Caco-2 (cell line): Measurements from ENCODE around the gene OLA1. TPM values are rescaled to one million over a fixed set of nuclear protein-coding genes. Genes with fewer than 3 reads are reported as not detected.

Source experiments
- BruUV-seq: library from RNA; stranded (reverse); fragments of 400-500 nt; replicated peaks from 2 replicates; lab custom pipeline; 2021; lab: Mats Ljungman, UMichigan
- CTCF ChIA-PET: fragments of 300-600 bp; sonication (Branson Sonifier 250); formaldehyde crosslinking; loops from one replicate; lab custom pipeline; 2022; ENCODE audit warnings: antibody characterized with exemption; lab: Charles Lee
- POLR2A ChIA-PET: fragments of 300-600 bp; sonication (Branson Sonifier 250); formaldehyde crosslinking; loops from one replicate; lab custom pipeline; 2022; ENCODE audit warnings: antibody characterized with exemption; lab: Charles Lee
- DNase-seq, 2 experiments: peaks; one replicate each; pipeline versions ENCODE4 v3.0.0 to v3.0.0-alpha.2; 2020 to 2022
- H3K27me3 ChIP-seq: replicated peaks from 2 replicates; pipeline ENCODE4 v1.6.0; 2011; ENCODE audit warnings: low read length; ENCODE audit not compliant: control insufficient read depth, insufficient read depth
- H3K36me3 ChIP-seq: 2 replicates; pipeline ENCODE4 v1.5.1; 2011; ENCODE audit warnings: low read length; ENCODE audit not compliant: control insufficient read depth, insufficient read depth
- H3K4me1 ChIP-seq: fragments of 250-450 bp; sonication (Bioruptor Pico); 2 replicates; pipeline ENCODE4 v1.5.1; 2020; ENCODE audit warnings: mild to moderate bottlenecking
- H3K4me3 ChIP-seq: 2 replicates; pipeline ENCODE4 v1.5.1; 2011; ENCODE audit warnings: low read depth, mild to moderate bottlenecking, control low read depth, low read length
- H3K9me3 ChIP-seq: fragments of 250-450 bp; sonication (Bioruptor Pico); 2 replicates; pipeline ENCODE4 v1.5.1; 2020; ENCODE audit warnings: mild to moderate bottlenecking, moderate library complexity
- H3K27ac Mint-ChIP-seq: one replicate; pipeline ENCODE4 v1.8.0; 2022; ENCODE audit warnings: mixed read lengths; ENCODE audit not compliant: unreplicated experiment
- H3K27me3 Mint-ChIP-seq: one replicate; pipeline ENCODE4 v1.8.0; 2022; ENCODE audit warnings: mixed read lengths; ENCODE audit not compliant: insufficient read depth, unreplicated experiment
- H3K36me3 Mint-ChIP-seq: one replicate; pipeline ENCODE4 v1.8.0; 2022; ENCODE audit warnings: mild to moderate bottlenecking, mixed read lengths; ENCODE audit not compliant: insufficient read depth, unreplicated experiment
- H3K4me1 Mint-ChIP-seq: one replicate; pipeline ENCODE4 v1.8.0; 2022; ENCODE audit warnings: low read depth, mixed read lengths; ENCODE audit not compliant: unreplicated experiment
- H3K4me3 Mint-ChIP-seq: one replicate; pipeline ENCODE4 v1.8.0; 2022; ENCODE audit warnings: mild to moderate bottlenecking, moderate library complexity, mixed read lengths; ENCODE audit not compliant: unreplicated experiment
- H3K9me3 Mint-ChIP-seq: one replicate; pipeline ENCODE4 v1.8.0; 2022; ENCODE audit warnings: mixed read lengths; ENCODE audit not compliant: unreplicated experiment
- intact Hi-C: fragments of 100-400 bp; cut with micrococcal nuclease; formaldehyde crosslinking; loops from one replicate; pipeline ENCODE4 v1.10.0; 2022; ENCODE audit not compliant: unreplicated experiment
- total RNA-seq: library from RNA; stranded (reverse); gene quantifications from 2 replicates; pipeline ENCODE4 v1.2.3, GENCODE V29; 2022
- TF ChIP-seq, protein P1 (sequence below), 2 experiments: fragments of 200-600 bp in 1 of 2; IDR thresholded peaks; 1 replicate in 1 of 2; 2 replicates in 1 of 2; pipeline versions ENCODE4 v1.5.1 to v1.8.0; 2011 to 2022; ENCODE audit warnings: antibody characterized with exemption in 1 of 2, control low read depth in 1 of 2, inconsistent platforms in 1 of 2, low read depth in 1 of 2, low read length in 1 of 2, mild to moderate bottlenecking in 1 of 2, moderate library complexity in 1 of 2; ENCODE audit not compliant: insufficient read depth in 1 of 2, severe bottlenecking in 1 of 2, unreplicated experiment in 1 of 2

OLA1 gene
- total RNA-seq, 1 experiment from 2014 or later = 177 TPM

- no peak for DNase-seq
- BruUV-seq = no TSS peak
- Mint-ChIP-seq H3K4me3 (no peak overlapping the region), H3K9me3 (peaks cover 28% of the 10 kb centered on the region), H3K27ac (peak overlapping the region; percentile 48), H3K4me1 (peaks cover 44% of the 10 kb centered on the region), H3K36me3 (peaks cover 26% of the 10 kb centered on the region), H3K27me3 (no peaks in the 10 kb centered on the region)
- no peaks in the 10 kb centered on the region for H3K27me3 ChIP-seq
- no peak overlapping the region for H3K4me3 ChIP-seq
- ChIA-PET POLR2A (no interaction called here), CTCF (no interaction called here)
- H3K9me3 ChIP-seq = no peaks in the 10 kb centered on the region
- TF ChIP-seq, protein P1, sequence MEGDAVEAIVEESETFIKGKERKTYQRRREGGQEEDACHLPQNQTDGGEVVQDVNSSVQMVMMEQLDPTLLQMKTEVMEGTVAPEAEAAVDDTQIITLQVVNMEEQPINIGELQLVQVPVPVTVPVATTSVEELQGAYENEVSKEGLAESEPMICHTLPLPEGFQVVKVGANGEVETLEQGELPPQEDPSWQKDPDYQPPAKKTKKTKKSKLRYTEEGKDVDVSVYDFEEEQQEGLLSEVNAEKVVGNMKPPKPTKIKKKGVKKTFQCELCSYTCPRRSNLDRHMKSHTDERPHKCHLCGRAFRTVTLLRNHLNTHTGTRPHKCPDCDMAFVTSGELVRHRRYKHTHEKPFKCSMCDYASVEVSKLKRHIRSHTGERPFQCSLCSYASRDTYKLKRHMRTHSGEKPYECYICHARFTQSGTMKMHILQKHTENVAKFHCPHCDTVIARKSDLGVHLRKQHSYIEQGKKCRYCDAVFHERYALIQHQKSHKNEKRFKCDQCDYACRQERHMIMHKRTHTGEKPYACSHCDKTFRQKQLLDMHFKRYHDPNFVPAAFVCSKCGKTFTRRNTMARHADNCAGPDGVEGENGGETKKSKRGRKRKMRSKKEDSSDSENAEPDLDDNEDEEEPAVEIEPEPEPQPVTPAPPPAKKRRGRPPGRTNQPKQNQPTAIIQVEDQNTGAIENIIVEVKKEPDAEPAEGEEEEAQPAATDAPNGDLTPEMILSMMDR (IDR thresholded peaks at IDR 0.05; ENCODE audit: insufficient read depth in 1 of 2, low read depth in 1 of 2, low read length in 1 of 2, severe bottlenecking in 1 of 2, unreplicated experiment in 1 of 2) = no peak
- intact Hi-C loops = loop anchor here (1.0 kb wide), 1 partner anchor 10 kb away; no protein-coding TSS in a partner anchor
- H3K4me1 ChIP-seq = peaks cover 10% of the 10 kb centered on the region
- H3K36me3 ChIP-seq = no peaks in the 10 kb centered on the region
Observed at GRCh38 chr2:174062934-174063333, 185.4 kb downstream of the OLA1 start.

GRCh38 chr2:174059884-174060244 is 188.5 kb downstream of the OLA1 start:
- TF ChIP-seq, protein P1 (IDR thresholded peaks at IDR 0.05; ENCODE audit: insufficient read depth in 1 of 2, low read depth in 1 of 2, low read length in 1 of 2, severe bottlenecking in 1 of 2, unreplicated experiment in 1 of 2) = no peak
- intact Hi-C loops = no loop called here
- CTCF ChIA-PET = no interaction called here

DNA sequence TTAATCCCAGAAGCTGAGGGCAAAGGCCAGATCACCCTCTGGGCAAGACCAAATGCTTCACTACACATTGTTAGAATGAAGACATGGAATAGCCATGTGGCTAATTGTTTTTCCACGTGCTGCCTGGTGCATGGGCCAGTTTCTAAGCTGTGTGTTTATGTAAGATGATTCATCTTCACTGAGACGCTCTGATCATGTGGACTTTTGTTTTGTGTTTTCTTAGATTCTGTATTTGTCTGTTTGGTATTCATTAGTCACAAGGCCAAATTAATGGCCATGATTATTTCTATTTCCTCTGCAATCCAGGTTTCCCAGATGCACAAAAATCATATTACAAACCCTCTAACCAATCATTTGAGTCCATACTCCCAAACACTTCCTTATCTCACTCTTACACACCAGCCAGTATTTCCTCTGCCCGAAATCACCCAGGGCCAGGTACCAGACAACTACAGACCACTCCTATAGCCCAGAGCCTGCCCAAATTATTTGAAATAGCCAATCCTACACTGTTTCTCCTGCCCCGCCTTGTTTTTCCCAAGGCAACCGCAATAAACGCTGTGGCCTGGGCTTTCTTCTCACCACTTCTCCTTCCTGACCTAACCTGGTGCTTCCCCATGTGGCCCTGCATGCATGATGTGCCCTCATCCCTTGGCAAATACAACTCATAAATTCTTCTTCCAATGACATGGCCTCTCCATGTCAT is 189.0 kb downstream of the OLA1 start:
- H3K4me3 Mint-ChIP-seq = no peak overlapping the region
- Histone ChIP-seq H3K4me3 (no peak overlapping the region), H3K9me3 (no peaks in the 10 kb centered on the region), H3K27me3 (no peaks in the 10 kb centered on the region), H3K36me3 (no peaks in the 10 kb centered on the region), H3K4me1 (peaks cover 15% of the 10 kb centered on the region)
- H3K36me3 Mint-ChIP-seq = peaks cover 10% of the 10 kb centered on the region
- CTCF ChIA-PET = no interaction called here
- DNase-seq = no peak
- H3K4me1 Mint-ChIP-seq = peaks cover 32% of the 10 kb centered on the region
- H3K27ac Mint-ChIP-seq = peak overlapping the region; percentile 46
- H3K27me3 Mint-ChIP-seq = no peaks in the 10 kb centered on the region
- intact Hi-C loops = no loop called here
- no TSS peak for BruUV-seq
- H3K9me3 Mint-ChIP-seq = peaks cover 24% of the 10 kb centered on the region
- TF ChIP-seq, protein P1 (IDR thresholded peaks at IDR 0.05; ENCODE audit: insufficient read depth in 1 of 2, low read depth in 1 of 2, low read length in 1 of 2, severe bottlenecking in 1 of 2, unreplicated experiment in 1 of 2) = no peak
- POLR2A ChIA-PET = interaction anchor here (0.7 kb wide), 1 partner anchor 13 kb away, joined by 3 read pairs; no protein-coding TSS in a partner anchor

More at GRCh38 chr2:174059884-174060244, 188.5 kb downstream of the OLA1 start:
- no peaks in the 10 kb centered on the region for H3K36me3 ChIP-seq
- H3K4me1 ChIP-seq = peaks cover 10% of the 10 kb centered on the region
- H3K36me3 Mint-ChIP-seq = peaks cover 15% of the 10 kb centered on the region
- H3K27me3 Mint-ChIP-seq = no peaks in the 10 kb centered on the region
- POLR2A ChIA-PET = no interaction called here
- peaks cover 28% of the 10 kb centered on the region for H3K9me3 Mint-ChIP-seq
- BruUV-seq = no TSS peak
- no peaks in the 10 kb centered on the region for H3K9me3 ChIP-seq
- no peak overlapping the region for H3K4me3 Mint-ChIP-seq
- peak overlapping the region; percentile 46 for H3K27ac Mint-ChIP-seq
- H3K4me1 Mint-ChIP-seq = peaks cover 37% of the 10 kb centered on the region
- H3K27me3 ChIP-seq = no peaks in the 10 kb centered on the region
- H3K4me3 ChIP-seq = no peak overlapping the region
- no peak for DNase-seq
